Activated CD8-positive, alpha-beta memory T cell treated with anti-CD3 and anti-CD28 coated beads, Interleukin-2, amount 50 U/mL, for 4 hours (primary cell): ENCODE measurements around the gene HEATR9.

Source experiments
- DNase-seq: peaks from one replicate; pipeline ENCODE4 v3.0.0-alpha.2; 2020

HEATR9 gene

DNA sequence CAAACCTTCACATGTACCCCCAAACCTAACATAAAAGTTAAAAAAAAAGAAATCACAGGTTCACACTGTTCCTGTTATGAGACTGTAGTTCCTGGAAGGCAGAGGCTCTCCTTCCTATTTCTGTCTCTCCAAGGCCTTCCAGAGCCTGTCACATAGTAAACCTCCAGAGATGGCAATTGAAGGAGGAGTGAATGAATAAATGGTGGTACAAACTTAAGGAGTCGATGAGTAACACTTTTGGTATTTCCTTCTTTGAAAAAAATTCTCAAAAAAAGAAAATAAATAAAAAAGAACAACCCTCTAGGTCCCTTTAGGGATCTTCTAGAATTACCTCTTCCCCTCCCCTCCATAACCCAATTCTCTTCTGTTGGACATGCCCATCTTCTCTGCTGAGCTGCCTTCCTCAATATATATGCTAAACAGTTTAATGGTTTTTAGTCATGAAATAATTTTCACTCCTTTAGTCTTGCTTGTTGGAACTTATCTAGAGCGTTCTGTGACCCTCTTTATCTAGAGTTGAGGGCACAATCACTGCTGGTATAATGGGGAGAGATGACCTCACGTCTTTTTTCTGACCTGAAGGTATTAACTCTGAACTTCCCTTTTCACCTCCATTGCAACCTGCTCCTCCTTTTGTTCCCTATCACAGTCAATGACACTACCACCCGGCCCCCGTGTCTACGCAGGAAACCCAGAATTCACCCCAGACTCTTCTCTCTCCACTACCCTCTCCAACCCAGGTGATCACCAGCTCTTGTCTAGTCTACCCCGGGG, 61.1 kb downstream of the HEATR9 start:
- no peak for DNase-seq
